NCI-H460 (cell line): ENCODE measurements around the gene TMEM145. TPM values are rescaled to one million over a fixed set of nuclear protein-coding genes. Genes with fewer than 3 reads are reported as not detected.

Experiments used
- DNase-seq: peaks from one replicate; pipeline ENCODE4 v3.0.0-alpha.2; 2016; ENCODE audit warnings: low read depth; ENCODE audit errors: extremely low read depth
- total RNA-seq: library from RNA; depleted of rRNA; stranded (reverse); fragments of >200 nt; shearing (Covaris generic); gene quantifications from 2 replicates; pipeline ENCODE4 v1.2.3, GENCODE V29; 2014

Gene TMEM145
- total RNA-seq, 1 experiment from 2014 or later: 0.17 TPM

- no peak for DNase-seq
Observed at GRCh38 chr19:42288387-42288786, 24.7 kb upstream of the TMEM145 start.

DNA sequence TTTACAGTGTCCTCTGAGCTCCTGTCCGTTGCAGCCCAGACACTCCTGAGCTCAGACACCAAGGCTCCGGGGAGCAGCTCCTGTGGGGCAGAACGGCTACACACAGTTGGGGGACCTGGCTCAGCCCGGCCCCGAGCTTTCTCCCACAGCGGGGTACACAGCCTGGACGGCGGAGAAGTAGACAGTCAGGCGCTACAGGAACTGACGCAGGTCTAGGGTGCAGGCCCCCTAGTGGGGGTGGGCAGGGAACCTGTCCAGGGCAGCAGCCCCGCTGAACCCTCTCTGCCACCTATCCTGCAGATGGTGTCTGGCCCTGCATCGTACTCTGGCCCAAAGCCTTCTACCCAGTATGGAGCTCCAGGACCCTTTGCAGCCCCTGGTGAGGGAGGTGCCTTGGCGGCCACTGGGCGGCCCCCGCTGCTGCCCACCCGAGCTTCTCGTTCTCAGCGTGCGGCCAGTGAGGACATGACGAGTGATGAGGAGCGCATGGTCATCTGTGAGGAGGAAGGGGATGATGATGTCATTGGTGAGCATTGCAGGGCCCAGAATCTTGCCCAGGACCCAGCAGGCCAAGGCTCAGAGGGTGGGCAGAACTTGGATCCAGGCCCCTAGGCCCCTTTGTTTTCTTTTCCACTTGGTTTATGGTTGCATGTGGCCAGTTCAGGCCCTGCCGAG is 24.1 kb upstream of the TMEM145 start:
- DNase-seq: no peak

GRCh38 chr19:42289556-42290041 is 23.5 kb upstream of the TMEM145 start:
- DNase-seq: no peak

GRCh38 chr19:42290136-42290522 is 23.0 kb upstream of the TMEM145 start:
- no peak for DNase-seq

GRCh38 chr19:42290523-42291434 is 22.3 kb upstream of the TMEM145 start:
- DNase-seq: no peak

DNA sequence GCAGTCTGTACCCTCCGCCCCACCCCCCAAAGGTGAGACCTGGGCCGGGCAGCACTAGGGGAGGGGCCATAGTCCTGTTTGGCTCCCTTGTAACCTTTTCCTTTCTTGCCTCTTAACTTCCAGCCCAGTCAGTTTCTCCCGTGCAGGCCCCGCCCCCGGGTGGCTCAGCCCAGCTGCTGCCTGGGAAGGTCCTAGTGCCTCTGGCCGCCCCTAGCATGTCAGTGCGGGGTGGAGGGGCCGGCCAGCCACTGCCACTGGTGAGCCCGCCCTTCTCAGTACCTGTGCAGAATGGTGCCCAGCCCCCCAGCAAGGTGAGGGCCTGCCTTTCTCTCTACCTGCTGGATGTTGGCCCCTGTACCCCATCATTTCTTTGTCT is 21.7 kb upstream of the TMEM145 start:
- DNase-seq: no peak

DNA sequence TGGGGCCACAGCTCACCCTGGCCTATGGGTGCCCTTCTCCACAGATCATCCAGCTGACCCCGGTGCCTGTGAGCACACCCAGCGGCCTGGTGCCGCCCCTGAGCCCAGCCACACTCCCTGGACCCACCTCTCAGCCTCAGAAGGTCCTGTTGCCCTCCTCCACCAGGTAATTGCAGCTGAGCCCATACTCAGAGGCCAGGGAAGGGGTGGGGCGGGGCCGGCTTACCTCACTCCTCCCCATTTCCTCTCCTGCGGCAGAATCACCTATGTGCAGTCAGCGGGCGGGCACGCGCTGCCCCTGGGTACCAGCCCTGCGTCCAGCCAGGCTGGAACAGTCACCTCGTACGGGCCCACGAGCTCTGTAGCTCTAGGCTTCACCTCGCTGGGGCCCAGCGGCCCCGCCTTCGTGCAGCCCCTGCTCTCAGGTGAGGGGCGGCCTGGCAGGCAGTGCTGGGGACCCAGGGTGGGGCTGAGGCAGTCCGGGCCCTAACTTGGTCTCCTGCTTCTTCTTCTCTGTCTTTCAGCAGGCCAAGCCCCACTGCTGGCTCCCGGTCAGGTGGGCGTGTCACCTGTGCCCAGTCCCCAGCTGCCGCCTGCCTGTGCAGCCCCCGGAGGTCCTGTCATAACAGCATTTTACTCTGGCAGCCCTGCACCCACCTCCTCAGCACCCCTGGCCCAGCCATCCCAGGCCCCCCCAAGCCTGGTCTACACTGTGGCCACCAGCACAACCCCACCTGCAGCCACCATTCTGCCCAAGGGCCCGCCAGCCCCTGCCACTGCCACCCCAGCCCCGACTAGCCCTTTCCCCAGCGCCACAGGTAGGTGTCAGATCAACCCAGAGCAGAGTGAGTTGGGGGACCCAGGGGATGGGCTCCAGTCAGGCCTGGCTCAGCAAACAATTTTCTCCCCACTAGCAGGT is 20.8 kb upstream of the TMEM145 start:
- no peak for DNase-seq

- no peak for DNase-seq
Observed at GRCh38 chr19:42292963-42293362, 20.1 kb upstream of the TMEM145 start.

DNA sequence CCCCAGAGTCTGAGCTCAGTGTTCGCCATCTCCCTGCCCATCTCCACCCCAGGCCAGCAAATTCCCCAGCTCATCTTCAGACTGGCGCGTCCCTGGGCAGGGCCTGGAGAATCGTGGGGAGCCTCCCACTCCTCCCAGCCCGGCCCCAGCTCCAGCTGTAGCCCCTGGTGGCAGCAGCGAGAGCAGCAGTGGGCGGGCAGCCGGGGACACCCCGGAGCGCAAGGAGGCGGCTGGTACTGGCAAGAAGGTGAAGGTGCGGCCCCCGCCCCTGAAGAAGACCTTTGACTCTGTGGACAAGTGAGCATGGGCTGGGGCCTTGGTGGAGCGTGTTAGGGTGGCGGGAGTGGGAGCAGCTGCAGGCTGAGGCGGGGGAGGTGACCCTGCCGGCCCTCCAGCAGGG is 19.6 kb upstream of the TMEM145 start:
- no peak for DNase-seq

GRCh38 chr19:42293948-42294347 is 19.2 kb upstream of the TMEM145 start:
- no peak for DNase-seq

DNA sequence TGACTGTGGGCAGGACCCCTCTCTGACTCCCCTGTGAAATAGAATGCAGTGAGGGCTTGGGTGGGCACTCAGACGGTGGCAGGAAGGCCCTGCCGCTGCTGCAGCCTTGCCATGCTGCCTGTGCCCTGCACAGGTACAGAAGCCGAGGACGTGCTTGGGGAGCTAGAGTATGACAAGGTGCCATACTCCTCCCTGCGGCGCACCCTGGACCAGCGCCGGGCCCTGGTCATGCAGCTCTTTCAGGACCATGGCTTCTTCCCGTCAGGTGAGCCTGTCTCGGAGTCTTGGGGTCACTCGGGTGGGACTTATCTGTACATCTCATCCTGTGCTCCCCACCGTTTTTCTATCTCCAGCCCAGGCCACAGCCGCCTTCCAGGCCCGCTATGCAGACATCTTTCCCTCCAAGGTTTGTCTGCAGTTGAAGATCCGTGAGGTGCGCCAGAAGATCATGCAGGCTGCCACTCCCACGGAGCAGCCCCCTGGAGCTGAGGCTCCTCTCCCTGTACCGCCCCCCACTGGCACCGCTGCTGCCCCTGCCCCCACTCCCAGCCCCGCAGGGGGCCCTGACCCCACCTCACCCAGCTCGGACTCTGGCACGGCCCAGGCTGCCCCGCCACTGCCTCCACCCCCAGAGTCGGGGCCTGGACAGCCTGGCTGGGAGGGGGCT is 18.5 kb upstream of the TMEM145 start:
- DNase-seq: no peak

- no peak for DNase-seq
Observed at GRCh38 chr19:42295342-42295741, 17.8 kb upstream of the TMEM145 start.

DNA sequence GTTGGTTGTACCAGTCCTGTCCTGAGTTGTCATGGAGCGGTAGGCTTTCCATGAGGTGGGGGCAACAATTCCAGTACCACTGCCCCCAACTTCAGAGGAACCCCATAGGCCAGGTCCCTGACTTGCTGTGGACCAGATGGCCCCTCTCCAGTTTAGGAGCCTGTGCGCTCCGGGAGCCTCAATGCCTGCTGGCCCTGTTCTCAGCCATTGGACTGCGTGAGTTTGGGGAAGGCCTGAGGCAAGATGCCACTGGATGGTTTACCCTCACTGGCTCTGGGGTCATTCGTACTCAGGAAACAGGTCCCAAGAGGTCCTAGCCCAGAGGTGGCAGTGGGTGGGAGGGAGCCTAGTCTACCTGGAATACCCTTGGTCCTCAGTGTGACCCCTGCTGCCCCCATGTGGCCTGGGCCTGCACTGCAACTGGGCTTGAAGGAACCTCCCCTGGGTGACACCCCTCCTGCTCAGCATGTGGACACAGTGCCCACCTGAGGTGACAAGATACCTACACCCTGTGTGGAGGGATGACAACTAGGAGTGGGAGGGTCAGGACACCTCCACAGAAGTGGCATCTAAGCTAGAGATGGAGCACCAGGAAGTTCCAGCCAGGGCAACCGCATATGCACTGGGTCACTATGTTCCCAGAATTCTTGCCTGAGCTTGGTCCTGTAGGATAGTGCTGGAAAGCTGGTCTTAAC is 17.1 kb upstream of the TMEM145 start:
- peak; percentile 56 for DNase-seq

GRCh38 chr19:42297039-42297438 is 16.1 kb upstream of the TMEM145 start:
- no peak for DNase-seq

- DNase-seq: no peak
Observed at GRCh38 chr19:42301646-42302203, 11.4 kb upstream of the TMEM145 start, which contains the start of gene PRR19. Gene PRR19, plus strand, starts transcription at chr19:42302132. Its CDS starts 7,453 bp downstream, at chr19:42309585.

DNA sequence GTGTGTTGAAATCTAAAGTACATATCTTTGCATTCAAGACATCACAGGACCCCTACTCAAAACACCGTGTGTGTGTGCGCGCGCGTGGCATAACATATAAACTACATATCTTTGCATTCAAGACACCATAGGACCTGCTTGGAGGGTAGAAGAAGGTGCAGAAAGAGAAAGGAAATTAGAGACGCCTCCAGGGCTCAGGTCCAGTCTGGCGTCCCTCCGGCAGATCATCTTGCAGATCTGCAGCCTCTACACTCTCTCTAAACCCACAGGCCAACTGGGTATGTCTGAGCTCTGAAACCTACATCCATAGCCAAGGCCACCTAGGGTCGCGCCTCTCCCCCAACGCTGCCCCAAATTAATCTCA is 10.0 kb upstream of the TMEM145 start:
- DNase-seq: no peak

- DNase-seq: no peak
Observed at GRCh38 chr19:42303876-42304275, 9.2 kb upstream of the TMEM145 start.

DNA sequence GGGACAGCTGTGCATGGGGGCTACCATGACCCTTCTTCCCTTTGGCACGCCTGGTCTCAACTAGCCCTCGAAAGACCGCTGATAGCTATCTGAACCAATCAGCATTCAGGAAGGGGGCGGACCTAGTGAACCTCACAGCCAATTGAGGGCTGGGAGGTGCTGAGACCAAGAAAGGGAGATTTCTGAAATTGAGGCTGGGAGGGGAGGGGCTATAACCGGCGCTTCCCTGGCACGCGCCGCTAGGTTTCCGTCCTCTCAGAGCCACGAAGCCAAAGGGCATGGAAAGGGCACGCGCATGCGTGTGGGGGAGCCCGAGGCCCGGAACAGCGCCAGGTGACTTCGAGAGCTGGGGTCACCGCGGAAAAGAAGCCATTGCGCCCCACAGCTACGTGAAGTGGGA is 6.5 kb upstream of the TMEM145 start:
- no peak for DNase-seq

GRCh38 chr19:42309686-42310085 is 3.4 kb upstream of the TMEM145 start:
- DNase-seq: no peak
